Cerebellar cortex (tissue), 1 donor: ENCODE results near the gene NKAIN2.
"Not testable (repeated sequence)": the region's sequence is repeated elsewhere in the genome, so short reads cannot be mapped to it uniquely, and the experiment has no call there.

Source experiments
- DNase-seq: peaks from one replicate; pipeline ENCODE4 v3.0.0-alpha.2; 2015; ENCODE audit warnings: low spot score

NKAIN2 gene

DNA sequence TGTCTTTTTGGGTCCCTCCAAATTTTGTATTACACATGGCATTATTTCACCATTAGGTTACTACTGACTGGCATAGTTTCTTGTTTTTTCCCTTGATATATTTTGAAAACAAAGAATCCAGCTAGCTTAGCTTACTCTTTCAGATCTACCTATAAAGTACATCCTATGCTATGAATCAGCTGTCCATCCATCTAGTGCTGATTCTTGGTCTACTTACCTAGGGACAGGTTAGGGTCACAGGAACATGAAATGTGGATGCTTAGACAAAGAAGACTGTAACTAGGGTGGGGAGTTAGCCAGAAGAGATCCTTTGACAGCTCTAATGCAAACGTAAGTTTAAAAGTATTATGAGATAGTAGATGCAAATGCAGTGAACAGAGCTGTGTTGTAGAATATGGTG, 91.7 kb downstream of the NKAIN2 start:
- DNase-seq: no peak

DNA sequence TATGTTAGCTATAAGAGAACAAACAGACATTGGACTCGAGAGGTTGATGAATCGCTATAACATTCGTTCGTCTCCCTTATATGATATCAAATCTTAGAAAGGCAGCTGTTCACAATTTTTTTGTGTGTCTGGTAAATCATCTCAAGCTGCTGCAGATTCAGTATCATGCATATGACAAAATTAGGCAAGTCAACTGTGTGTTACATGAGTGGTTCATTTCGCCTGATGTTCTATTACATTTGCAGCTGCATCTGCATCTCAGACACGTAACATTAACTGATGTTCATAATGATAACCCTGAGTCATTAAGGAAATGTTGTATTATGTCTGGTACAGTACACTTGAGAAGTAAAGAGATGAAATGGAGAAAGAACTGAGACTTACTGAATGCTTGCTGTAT, 92.1 kb downstream of the NKAIN2 start:
- no peak for DNase-seq

DNA sequence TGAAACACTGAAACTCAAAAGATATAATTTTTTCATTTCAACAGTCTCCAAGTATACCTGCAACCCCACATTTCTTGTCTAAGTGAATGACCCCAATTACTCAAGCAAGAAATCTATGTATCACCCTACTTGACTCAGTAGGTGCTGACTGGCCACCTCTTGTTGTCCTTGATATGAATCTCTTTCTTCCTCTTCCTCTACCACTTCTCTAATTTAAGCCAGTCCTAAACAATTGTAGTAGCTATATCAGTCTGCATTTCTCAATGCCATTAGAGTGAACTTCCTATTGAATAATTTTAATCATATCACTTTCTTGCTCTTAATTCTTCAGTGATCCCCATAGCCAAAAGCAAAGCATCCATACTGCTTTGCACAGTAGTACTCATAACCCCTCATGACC, 93.2 kb downstream of the NKAIN2 start:
- DNase-seq: no peak

GRCh38 chr6:123897965-123898364, 94.3 kb downstream of the NKAIN2 start:
- no peak for DNase-seq

DNA sequence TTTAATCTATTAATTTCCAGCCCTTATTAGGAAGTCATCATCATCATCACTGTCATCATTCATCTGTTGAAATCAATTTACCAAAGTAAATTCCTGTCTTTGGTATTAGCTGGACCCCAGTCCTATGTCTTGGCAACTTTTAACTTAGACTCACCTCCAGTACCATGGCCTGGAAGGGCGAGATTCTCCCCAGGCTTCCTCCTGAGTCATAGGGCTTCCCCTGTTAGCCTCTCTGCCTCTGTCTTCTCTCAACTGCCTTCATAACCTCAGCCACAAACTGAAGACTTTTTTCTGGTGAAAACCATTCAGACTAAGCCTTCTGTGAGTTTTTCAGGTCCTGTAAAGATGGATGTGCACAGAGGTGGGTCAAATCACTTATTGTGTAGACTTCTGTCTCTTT, 95.0 kb downstream of the NKAIN2 start:
- no peak for DNase-seq

DNA sequence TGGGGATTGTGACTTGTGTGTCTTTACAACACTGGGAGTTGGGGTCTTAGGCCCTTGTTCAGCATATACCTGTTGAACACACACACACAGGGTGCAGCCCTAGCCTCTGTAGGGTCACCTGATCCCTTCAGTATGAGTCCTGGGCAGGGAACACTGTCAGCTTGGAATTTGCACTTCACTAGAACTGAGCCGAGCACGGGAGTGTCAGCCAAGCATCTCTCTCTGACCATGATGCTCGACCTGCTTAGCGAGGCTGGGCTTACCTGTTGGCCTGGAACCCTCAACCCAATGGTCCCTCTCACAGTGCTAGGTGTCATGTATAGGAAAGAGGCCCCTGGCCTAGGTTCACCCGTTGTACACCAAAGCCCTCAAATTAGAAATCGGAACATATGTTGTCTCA, 96.1 kb downstream of the NKAIN2 start:
- peak; percentile 40 for DNase-seq

GRCh38 chr6:123901436-123901835, 97.8 kb downstream of the NKAIN2 start:
- no peak for DNase-seq

- DNase-seq: no peak
Measured at GRCh38 chr6:123902738-123903313, 99.2 kb downstream of the NKAIN2 start.

GRCh38 chr6:123904228-123904627, 100.6 kb downstream of the NKAIN2 start:
- DNase-seq: no peak

DNA sequence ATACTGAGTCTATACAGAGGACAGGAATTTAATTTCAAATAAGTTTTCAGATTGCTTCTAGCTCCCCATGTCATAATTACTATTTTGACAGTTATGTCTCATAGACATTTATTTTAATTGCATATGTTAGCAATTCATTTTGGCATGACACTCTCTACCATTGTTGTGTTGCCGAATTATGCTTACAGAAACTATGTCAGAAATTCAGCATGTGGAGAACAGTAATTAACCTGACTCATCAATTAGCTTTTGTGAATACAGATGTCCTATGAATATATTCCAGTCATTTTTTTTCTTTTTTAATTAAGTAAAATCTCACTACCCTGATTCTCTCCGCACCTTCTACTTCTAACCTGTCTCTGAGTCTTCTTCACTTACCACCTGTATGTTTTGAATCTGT, 105.1 kb downstream of the NKAIN2 start:
- no peak for DNase-seq

- no peak for DNase-seq
Measured at GRCh38 chr6:123909989-123910388, 106.3 kb downstream of the NKAIN2 start.

GRCh38 chr6:123913863-123914262, 110.2 kb downstream of the NKAIN2 start:
- no peak for DNase-seq

GRCh38 chr6:123923379-123923778, 119.7 kb downstream of the NKAIN2 start:
- DNase-seq: not testable (repeated sequence)

GRCh38 chr6:123925350-123925749, 121.7 kb downstream of the NKAIN2 start:
- DNase-seq: no peak

- no peak for DNase-seq
Measured at GRCh38 chr6:123925842-123926399, 122.3 kb downstream of the NKAIN2 start.

GRCh38 chr6:123928529-123928928, 124.9 kb downstream of the NKAIN2 start:
- DNase-seq: no peak

DNA sequence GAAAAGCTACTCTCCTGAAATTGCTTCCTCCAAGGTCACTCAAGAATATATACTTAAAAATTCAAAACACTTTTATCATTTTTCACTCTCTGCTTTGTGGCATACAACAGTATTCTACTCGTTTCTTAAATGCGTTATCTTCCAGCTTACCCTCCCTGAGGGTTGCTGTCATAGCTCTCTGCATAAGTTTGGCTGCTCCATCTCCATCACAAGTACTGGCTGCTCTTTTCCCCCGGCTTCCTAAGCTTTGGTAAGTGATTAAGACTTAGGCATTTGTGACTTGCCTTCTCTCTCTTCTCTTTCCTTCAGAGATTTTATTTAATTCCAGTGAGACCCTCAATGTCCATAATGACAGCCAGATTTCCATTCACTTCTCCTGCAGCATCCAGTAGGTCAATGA, 128.3 kb downstream of the NKAIN2 start:
- DNase-seq: no peak

DNA sequence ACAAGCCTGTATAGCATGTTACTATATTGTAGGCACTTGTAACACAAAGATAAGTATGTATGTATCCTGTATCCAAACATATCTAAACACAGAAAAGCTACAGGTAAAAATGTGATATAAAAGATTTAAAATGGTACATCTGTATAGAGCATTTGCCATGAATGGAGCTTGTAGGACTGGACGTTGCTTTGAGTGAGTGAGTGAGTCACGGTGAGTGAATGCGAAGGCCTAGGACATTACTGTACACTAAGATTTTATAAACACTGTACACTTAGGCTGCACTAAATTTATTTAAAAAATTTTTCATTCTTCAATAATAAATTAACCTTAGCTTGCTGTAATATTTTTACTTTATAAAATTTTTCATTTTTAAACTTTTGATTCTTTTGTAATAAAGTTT, 136.9 kb downstream of the NKAIN2 start:
- no peak for DNase-seq

GRCh38 chr6:123941855-123942254, 138.2 kb downstream of the NKAIN2 start:
- no peak for DNase-seq

DNA sequence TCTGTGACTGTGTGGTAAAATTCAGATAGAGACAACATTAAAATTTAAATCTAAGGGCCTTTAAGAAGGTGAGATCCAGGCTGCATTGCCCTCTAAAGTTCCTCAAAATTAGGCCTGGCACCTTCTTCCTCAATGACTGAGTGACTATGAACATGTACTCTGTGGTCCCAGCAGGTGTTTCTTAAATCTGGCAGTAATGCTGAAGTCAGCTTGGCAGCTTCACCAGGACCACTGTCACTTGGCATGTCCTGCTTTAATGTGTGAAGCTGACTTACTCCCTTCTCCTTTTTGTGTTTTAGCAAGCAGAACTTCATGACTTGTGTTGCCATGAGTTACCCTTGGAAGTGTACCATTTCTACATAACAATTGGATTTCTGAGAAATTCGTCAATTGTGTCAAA, 141.7 kb downstream of the NKAIN2 start:
- peak; percentile 97 for DNase-seq

- no peak for DNase-seq
Measured at GRCh38 chr6:123953920-123954319, 150.3 kb downstream of the NKAIN2 start.

DNA sequence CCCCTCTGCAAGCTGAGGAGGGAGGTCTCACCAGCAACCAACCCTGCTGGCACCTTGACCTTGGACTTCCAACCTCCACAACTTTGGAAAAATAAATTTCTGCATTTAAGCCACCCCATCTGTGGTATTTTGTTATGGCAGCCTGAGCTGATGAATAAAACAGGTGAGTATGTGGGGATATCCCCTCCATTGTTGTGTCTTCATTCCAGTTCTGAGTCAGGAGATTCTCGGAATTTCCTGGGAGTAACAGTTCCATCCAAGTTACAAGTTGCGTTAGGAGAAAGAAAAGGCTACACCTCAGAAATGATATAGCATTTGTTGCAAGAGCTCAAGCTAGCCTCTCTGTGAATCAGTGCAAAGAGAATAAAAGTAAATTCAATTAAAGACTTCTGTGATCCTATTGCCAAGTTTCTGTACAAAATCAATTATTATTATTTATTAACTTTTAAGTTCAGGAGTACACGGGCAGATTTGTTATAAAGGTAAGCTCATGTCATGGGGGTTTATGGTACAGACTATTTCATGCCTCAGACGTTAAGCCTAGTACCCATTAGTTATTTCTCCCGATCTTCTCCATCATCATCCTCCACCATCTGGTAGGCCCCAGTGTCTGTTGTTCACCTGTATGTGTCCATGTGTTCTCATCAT, 153.0 kb downstream of the NKAIN2 start:
- no peak for DNase-seq

GRCh38 chr6:123962508-123962907, 158.8 kb downstream of the NKAIN2 start:
- DNase-seq: no peak

GRCh38 chr6:123965894-123966293, 162.2 kb downstream of the NKAIN2 start:
- DNase-seq: no peak
